SK-MEL-5 (cell line): ENCODE results near the gene RELN. TPM values are rescaled to one million over a fixed set of nuclear protein-coding genes. Genes with fewer than 3 reads are reported as not detected.

Experiments used
- small RNA-seq, 2 experiments: library from RNA; depleted of rRNA; stranded (forward); fragments of <200 nt; gene quantifications; one replicate each; pipeline ENCODE3, GENCODE V24; 2014
- total RNA-seq: library from RNA; depleted of rRNA; stranded (reverse); fragments of >200 nt; shearing (Covaris generic); gene quantifications from 2 replicates; pipeline ENCODE4 v1.2.3, GENCODE V29; 2014; rRNA removed

RELN gene
- total RNA-seq, 1 experiment from 2014 or later: 5.1 TPM

Small RNA genes lying within 50 kb of the gene (small RNA-seq; reads per million reads assigned to genes)
- 0 reads per million in 2 experiments for gene RF00019

Other genes with a start within 250 kb of the RELN start
- gene ORC5, start 218.4 kb upstream of the RELN start, total RNA-seq: 68.0 and 81.2 TPM in 2 replicates